GM19468 (cell line): ENCODE results near the gene C15orf62.

Experiments used
- ATAC-seq: cut with Tn5 transposase; IDR thresholded peaks from one replicate; pipeline ENCODE4 v1.9.1; 2021; ENCODE audit warnings: mild to moderate bottlenecking, moderate library complexity, moderate number of reproducible peaks; ENCODE audit not compliant: unreplicated experiment; ENCODE audit errors: extremely low read depth

C15orf62 gene

GRCh38 chr15:40807888-40808461 is 38.2 kb downstream of the C15orf62 start:
- no peak for ATAC-seq

- ATAC-seq, result no peak
Observed at GRCh38 chr15:40808861-40809450, 39.2 kb downstream of the C15orf62 start.

- no peak for ATAC-seq
Observed at GRCh38 chr15:40812721-40813425, 43.1 kb downstream of the C15orf62 start.

- ATAC-seq, result no peak
Observed at GRCh38 chr15:40815042-40815698, 45.4 kb downstream of the C15orf62 start.

- ATAC-seq, result no peak
Observed at GRCh38 chr15:40819048-40819447, 49.3 kb downstream of the C15orf62 start.

- ATAC-seq, result no peak
Observed at GRCh38 chr15:40821195-40821594, 51.4 kb downstream of the C15orf62 start.
